Transverse colon (tissue), 4 donors: Measurements from ENCODE around the gene ATP6V0D1.

Source experiments
- EP300 ChIP-seq: sonication (generic); formaldehyde crosslinking; IDR thresholded peaks from one replicate; pipeline ENCODE4 v1.6.1; 2017; ENCODE audit warnings: antibody characterized with exemption, low read depth
- POLR2A ChIP-seq: fragments of 450-650 bp; IDR thresholded peaks from one replicate; pipeline ENCODE4 v1.6.1; 2016; ENCODE audit warnings: antibody characterized with exemption, mild to moderate bottlenecking, moderate library complexity
- POLR2AphosphoS5 ChIP-seq, 3 donors: sonication (generic); formaldehyde crosslinking; IDR thresholded peaks; one replicate each; pipeline ENCODE4 v1.6.1; 2016; ENCODE audit warnings: antibody characterized with exemption in 3 of 3
- TF ChIP-seq, protein P1 (sequence below), 5 experiments: fragments of 200-600 bp in 3 of 5; fragments of 450-650 bp in 2 of 5; sonication (generic) in 3 of 5; IDR thresholded peaks; 1 replicate in 2 of 5; 2 replicates in 3 of 5; pipeline ENCODE4 v1.5.1; 2016 to 2017; ENCODE audit warnings: antibody characterized with exemption in 5 of 5, inconsistent platforms in 3 of 5, mild to moderate bottlenecking in 2 of 5, moderate library complexity in 1 of 5

DNA sequence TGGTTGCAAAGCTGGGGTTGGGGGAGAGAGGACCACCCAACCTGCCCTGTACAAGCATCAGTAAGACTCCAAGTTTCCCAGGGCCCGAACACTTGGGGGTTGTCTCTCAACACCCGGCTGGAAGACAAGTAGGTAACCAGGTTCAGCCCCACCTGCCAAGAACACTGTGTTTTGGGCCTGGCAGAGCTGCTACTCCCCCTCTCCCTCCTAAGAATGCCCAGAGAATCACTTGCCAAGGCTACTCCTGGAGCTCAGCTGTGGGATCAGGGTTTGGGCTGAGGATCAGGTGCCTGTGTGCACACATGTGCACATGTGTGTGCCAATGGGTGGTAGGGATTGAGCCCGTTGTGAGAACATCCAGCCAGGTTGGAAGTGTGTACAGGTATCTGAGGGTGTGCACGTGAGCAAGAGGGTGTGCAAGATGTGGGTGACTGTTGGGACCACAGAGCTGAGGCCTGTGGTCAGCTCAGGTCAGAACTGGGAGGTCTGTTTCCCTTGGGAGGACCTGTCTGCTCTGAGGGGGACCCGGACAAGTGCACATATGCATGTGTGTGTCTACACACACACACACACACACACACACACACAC, 47.7 kb downstream of the ATP6V0D1 start:
- TF ChIP-seq, protein P1, sequence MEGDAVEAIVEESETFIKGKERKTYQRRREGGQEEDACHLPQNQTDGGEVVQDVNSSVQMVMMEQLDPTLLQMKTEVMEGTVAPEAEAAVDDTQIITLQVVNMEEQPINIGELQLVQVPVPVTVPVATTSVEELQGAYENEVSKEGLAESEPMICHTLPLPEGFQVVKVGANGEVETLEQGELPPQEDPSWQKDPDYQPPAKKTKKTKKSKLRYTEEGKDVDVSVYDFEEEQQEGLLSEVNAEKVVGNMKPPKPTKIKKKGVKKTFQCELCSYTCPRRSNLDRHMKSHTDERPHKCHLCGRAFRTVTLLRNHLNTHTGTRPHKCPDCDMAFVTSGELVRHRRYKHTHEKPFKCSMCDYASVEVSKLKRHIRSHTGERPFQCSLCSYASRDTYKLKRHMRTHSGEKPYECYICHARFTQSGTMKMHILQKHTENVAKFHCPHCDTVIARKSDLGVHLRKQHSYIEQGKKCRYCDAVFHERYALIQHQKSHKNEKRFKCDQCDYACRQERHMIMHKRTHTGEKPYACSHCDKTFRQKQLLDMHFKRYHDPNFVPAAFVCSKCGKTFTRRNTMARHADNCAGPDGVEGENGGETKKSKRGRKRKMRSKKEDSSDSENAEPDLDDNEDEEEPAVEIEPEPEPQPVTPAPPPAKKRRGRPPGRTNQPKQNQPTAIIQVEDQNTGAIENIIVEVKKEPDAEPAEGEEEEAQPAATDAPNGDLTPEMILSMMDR (IDR thresholded peaks at IDR 0.05): no peak
- TF ChIP-seq POLR2A (no peak), POLR2AphosphoS5 (IDR thresholded peaks at IDR 0.05) (peak in 1 of 3 donors; percentile 58), EP300 (no peak)
